HepG2 (cell line): ENCODE measurements around the gene GLTPD2. TPM values are rescaled to one million over a fixed set of nuclear protein-coding genes. Genes with fewer than 3 reads are reported as not detected.

ENCODE experiments used
- CENPX ChIP-seq: sonication (generic); formaldehyde crosslinking; IDR thresholded peaks from 2 replicates; pipeline ENCODE4 v1.9.0; 2021; ENCODE audit warnings: mild to moderate bottlenecking, missing genetic modification reagents, moderate library complexity
- FOXO1 ChIP-seq: sonication (generic); formaldehyde crosslinking; IDR thresholded peaks from 2 replicates; pipeline ENCODE4 v1.4.0; 2020; ENCODE audit warnings: missing genetic modification reagents
- HDAC2 ChIP-seq: sonication (generic); formaldehyde crosslinking; IDR thresholded peaks from 2 replicates; pipeline ENCODE4 v1.4.0; 2020; ENCODE audit warnings: missing genetic modification reagents
- PRPF4 ChIP-seq: fragments of 200-400 bp; formaldehyde crosslinking; IDR thresholded peaks from 2 replicates; pipeline ENCODE4 v1.6.1; 2016; ENCODE audit warnings: low read length, low read depth; ENCODE audit not compliant: poor library complexity, severe bottlenecking
- RBFOX2 ChIP-seq: fragments of 200-400 bp; formaldehyde crosslinking; IDR thresholded peaks from 2 replicates; pipeline ENCODE4 v1.6.1; 2017; ENCODE audit warnings: low read depth, mild to moderate bottlenecking, low read length
- TAF15 ChIP-seq: fragments of 200-400 bp; formaldehyde crosslinking; IDR thresholded peaks from one replicate; pipeline ENCODE4 v1.6.1; 2018; ENCODE audit warnings: mild to moderate bottlenecking, low read depth, low read length; ENCODE audit not compliant: poor library complexity, severe bottlenecking
- ZNF629 ChIP-seq: sonication (generic); formaldehyde crosslinking; conservative IDR thresholded peaks from 2 replicates; pipeline ENCODE4 v1.5.0; 2020; ENCODE audit warnings: missing genetic modification reagents
- polyA plus RNA-seq, 8 experiments: library from polyadenylated mRNA; depleted of rRNA in 3 of 8; stranded (reverse) in 7 of 8; unstranded in 1 of 8; fragments of >200 nt; fragmentation: Illumina TruSeq in 4 of 8; extraction: Trizol in 4 of 8; gene quantifications; 2 replicates each; pipeline versions ENCODE4 v1.2.1 to v1.2.3, GENCODE V29; 2011 to 2016; ENCODE audit warnings: low read depth in 4 of 8, missing spikeins in 1 of 8, mixed read lengths in 1 of 8; ENCODE audit not compliant: insufficient read depth in 1 of 8
- total RNA-seq, 5 experiments: library from RNA; depleted of rRNA; stranded (reverse); fragments of >200 nt; fragmentation: Illumina TruSeq; extraction: Trizol; gene quantifications; 2 replicates each; pipeline ENCODE4 v1.2.3, GENCODE V29; 2016; ENCODE audit warnings: low read depth in 1 of 5
- TF ChIP-seq, protein P1 (sequence below): sonication (generic); formaldehyde crosslinking; IDR thresholded peaks from 2 replicates; pipeline ENCODE4 v1.4.0; 2020; ENCODE audit warnings: mild to moderate bottlenecking, missing genetic modification reagents, borderline replicate concordance
- TF ChIP-seq, protein P2 (sequence below): sonication (generic); formaldehyde crosslinking; IDR thresholded peaks from 2 replicates; pipeline ENCODE4 v1.4.0; 2020; ENCODE audit warnings: low read depth, mild to moderate bottlenecking, missing genetic modification reagents
- TF ChIP-seq, protein P3 (sequence below): sonication (generic); formaldehyde crosslinking; IDR thresholded peaks from 2 replicates; pipeline ENCODE4 v1.4.0; 2020; ENCODE audit warnings: mild to moderate bottlenecking, low read depth, missing genetic modification reagents
- TF ChIP-seq, protein P4 (sequence below), 2 experiments: sonication (generic) in 1 of 2; formaldehyde crosslinking in 1 of 2; IDR thresholded peaks; 2 replicates each; pipeline versions ENCODE4 v1.4.0 to v1.6.1; 2016 to 2020; ENCODE audit warnings: borderline replicate concordance in 1 of 2, low read depth in 1 of 2, mild to moderate bottlenecking in 1 of 2, missing genetic modification reagents in 1 of 2
- TF ChIP-seq, protein P5 (sequence below): sonication (generic); formaldehyde crosslinking; IDR thresholded peaks from 2 replicates; pipeline ENCODE4 v1.4.0; 2020; ENCODE audit warnings: missing genetic modification reagents, borderline replicate concordance

GLTPD2 gene
- total and polyA plus RNA-seq, 2 of the 13 experiments (the other 11 are each of a cell fraction or from before 2014, with no cell fraction given) = 7.5 to 12.9 TPM

DNA sequence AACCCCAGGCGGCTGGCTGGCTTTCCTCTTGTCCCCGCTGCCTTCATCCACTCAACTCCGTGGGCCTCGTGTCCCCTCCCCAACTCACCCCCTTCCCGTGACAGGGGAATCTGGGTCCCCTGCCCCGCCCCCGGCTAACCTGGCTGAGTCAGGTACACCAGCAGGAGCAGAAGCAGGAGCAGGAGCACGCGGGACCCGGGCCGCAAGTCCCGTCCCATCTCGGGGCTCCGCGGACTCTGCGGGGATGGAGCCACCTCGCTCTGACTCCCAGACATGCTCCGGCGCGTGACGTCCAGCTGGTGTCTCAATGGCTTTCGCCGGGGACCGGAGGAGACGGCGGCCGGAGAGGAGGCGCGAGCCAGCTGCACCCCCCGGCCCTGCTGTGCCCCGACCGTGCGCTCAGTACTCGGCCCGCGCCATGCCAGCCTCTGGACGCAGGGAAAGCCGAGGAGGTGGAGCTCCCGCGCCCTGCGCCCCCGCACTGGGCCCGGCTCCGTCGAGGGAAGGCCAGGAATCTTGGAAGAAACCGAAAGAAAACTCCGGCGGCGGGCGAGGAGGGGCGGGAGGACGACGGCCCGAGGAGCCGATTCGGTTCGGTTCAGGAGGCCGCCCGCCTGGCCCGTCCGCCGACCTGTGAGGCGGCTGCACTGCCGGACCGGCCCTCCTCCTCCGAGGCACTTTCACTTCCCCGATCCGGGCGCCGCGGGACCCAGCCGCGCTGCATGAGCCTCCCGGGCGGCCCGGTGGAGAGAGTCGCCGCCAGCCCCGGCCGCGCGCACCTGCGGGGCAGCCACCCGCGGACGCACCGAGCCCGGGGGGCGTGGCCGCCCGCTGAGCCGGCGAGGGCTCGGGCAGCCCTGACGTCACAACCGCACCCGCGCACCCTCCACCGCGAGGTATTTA, 49.4 kb upstream of the GLTPD2 start, which contains the start of the genes CXCL16 and ZMYND15 (continued):
- TF ChIP-seq ZNF629 (CRISPR knock-in tag) (no peak), CENPX (CRISPR knock-in tag) (no peak), TAF15 (no peak), HDAC2 (CRISPR knock-in tag) (no peak), PRPF4 (no peak), RBFOX2 (peak; percentile 80), FOXO1 (CRISPR knock-in tag) (no peak)
- TF ChIP-seq, protein P1, sequence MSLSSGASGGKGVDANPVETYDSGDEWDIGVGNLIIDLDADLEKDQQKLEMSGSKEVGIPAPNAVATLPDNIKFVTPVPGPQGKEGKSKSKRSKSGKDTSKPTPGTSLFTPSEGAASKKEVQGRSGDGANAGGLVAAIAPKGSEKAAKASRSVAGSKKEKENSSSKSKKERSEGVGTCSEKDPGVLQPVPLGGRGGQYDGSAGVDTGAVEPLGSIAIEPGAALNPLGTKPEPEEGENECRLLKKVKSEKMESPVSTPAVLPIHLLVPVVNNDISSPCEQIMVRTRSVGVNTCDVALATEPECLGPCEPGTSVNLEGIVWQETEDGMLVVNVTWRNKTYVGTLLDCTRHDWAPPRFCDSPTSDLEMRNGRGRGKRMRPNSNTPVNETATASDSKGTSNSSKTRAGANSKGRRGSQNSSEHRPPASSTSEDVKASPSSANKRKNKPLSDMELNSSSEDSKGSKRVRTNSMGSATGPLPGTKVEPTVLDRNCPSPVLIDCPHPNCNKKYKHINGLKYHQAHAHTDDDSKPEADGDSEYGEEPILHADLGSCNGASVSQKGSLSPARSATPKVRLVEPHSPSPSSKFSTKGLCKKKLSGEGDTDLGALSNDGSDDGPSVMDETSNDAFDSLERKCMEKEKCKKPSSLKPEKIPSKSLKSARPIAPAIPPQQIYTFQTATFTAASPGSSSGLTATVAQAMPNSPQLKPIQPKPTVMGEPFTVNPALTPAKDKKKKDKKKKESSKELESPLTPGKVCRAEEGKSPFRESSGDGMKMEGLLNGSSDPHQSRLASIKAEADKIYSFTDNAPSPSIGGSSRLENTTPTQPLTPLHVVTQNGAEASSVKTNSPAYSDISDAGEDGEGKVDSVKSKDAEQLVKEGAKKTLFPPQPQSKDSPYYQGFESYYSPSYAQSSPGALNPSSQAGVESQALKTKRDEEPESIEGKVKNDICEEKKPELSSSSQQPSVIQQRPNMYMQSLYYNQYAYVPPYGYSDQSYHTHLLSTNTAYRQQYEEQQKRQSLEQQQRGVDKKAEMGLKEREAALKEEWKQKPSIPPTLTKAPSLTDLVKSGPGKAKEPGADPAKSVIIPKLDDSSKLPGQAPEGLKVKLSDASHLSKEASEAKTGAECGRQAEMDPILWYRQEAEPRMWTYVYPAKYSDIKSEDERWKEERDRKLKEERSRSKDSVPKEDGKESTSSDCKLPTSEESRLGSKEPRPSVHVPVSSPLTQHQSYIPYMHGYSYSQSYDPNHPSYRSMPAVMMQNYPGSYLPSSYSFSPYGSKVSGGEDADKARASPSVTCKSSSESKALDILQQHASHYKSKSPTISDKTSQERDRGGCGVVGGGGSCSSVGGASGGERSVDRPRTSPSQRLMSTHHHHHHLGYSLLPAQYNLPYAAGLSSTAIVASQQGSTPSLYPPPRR = peak; percentile 68
- TF ChIP-seq, protein P2, sequence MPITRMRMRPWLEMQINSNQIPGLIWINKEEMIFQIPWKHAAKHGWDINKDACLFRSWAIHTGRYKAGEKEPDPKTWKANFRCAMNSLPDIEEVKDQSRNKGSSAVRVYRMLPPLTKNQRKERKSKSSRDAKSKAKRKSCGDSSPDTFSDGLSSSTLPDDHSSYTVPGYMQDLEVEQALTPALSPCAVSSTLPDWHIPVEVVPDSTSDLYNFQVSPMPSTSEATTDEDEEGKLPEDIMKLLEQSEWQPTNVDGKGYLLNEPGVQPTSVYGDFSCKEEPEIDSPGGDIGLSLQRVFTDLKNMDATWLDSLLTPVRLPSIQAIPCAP = peak; percentile 79; the same call in 1 of the 2 replicates
- TF ChIP-seq, protein P3, sequence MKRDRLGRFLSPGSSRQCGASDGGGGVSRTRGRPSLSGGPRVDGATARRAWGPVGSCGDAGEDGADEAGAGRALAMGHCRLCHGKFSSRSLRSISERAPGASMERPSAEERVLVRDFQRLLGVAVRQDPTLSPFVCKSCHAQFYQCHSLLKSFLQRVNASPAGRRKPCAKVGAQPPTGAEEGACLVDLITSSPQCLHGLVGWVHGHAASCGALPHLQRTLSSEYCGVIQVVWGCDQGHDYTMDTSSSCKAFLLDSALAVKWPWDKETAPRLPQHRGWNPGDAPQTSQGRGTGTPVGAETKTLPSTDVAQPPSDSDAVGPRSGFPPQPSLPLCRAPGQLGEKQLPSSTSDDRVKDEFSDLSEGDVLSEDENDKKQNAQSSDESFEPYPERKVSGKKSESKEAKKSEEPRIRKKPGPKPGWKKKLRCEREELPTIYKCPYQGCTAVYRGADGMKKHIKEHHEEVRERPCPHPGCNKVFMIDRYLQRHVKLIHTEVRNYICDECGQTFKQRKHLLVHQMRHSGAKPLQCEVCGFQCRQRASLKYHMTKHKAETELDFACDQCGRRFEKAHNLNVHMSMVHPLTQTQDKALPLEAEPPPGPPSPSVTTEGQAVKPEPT = no peak
- TF ChIP-seq, protein P4, sequence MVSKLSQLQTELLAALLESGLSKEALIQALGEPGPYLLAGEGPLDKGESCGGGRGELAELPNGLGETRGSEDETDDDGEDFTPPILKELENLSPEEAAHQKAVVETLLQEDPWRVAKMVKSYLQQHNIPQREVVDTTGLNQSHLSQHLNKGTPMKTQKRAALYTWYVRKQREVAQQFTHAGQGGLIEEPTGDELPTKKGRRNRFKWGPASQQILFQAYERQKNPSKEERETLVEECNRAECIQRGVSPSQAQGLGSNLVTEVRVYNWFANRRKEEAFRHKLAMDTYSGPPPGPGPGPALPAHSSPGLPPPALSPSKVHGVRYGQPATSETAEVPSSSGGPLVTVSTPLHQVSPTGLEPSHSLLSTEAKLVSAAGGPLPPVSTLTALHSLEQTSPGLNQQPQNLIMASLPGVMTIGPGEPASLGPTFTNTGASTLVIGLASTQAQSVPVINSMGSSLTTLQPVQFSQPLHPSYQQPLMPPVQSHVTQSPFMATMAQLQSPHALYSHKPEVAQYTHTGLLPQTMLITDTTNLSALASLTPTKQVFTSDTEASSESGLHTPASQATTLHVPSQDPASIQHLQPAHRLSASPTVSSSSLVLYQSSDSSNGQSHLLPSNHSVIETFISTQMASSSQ (IDR thresholded peaks at IDR 0.05; ENCODE audit: low read depth) = no peak
- TF ChIP-seq, protein P4 (CRISPR knock-in tag; IDR thresholded peaks at IDR 0.05; ENCODE audit: borderline replicate concordance) = peak; percentile 78; the same call in 1 of the 2 replicates
- TF ChIP-seq, protein P5, sequence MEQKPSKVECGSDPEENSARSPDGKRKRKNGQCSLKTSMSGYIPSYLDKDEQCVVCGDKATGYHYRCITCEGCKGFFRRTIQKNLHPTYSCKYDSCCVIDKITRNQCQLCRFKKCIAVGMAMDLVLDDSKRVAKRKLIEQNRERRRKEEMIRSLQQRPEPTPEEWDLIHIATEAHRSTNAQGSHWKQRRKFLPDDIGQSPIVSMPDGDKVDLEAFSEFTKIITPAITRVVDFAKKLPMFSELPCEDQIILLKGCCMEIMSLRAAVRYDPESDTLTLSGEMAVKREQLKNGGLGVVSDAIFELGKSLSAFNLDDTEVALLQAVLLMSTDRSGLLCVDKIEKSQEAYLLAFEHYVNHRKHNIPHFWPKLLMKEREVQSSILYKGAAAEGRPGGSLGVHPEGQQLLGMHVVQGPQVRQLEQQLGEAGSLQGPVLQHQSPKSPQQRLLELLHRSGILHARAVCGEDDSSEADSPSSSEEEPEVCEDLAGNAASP = 0 out of 2 replicates have a peak, but pooled peaks have one; percentile 11
